HepG2 (cell line): ENCODE measurements around the gene GLB1L. TPM values are rescaled to one million over a fixed set of nuclear protein-coding genes. Genes with fewer than 3 reads are reported as not detected.
A peak's percentile ranks its signal among the peaks of the same experiment; 100 is the strongest.

ENCODE experiments used
- EEA1 ChIP-seq: sonication (generic); formaldehyde crosslinking; IDR thresholded peaks from 2 replicates; pipeline ENCODE4 v1.5.1; 2020; ENCODE audit warnings: mild to moderate bottlenecking, missing genetic modification reagents, borderline replicate concordance
- MXD4 ChIP-seq: IDR thresholded peaks from 2 replicates; pipeline ENCODE4 v1.6.1; 2016; ENCODE audit warnings: mild to moderate bottlenecking, missing biosample characterization, missing genetic modification reagents
- NBN ChIP-seq: fragments of 450-650 bp; conservative IDR thresholded peaks from 2 replicates; pipeline ENCODE4 v1.6.1; 2017
- NFE2L1 ChIP-seq: sonication (generic); formaldehyde crosslinking; IDR thresholded peaks from 2 replicates; pipeline ENCODE4 v1.4.0; 2020; ENCODE audit warnings: missing genetic modification reagents, mild to moderate bottlenecking, borderline replicate concordance
- SIN3A ChIP-seq: IDR thresholded peaks from 2 replicates; pipeline ENCODE4 v1.6.1; 2011; ENCODE audit warnings: low read depth, mild to moderate bottlenecking, control low read depth, low read length, borderline replicate concordance
- SP4 ChIP-seq: sonication (generic); formaldehyde crosslinking; IDR thresholded peaks from 2 replicates; pipeline ENCODE4 v1.8.1; 2023; ENCODE audit warnings: mild to moderate bottlenecking, missing genetic modification reagents
- ZBTB1 ChIP-seq: sonication (generic); formaldehyde crosslinking; IDR thresholded peaks from 2 replicates; pipeline ENCODE4 v1.4.0; 2020; ENCODE audit warnings: missing genetic modification reagents, borderline replicate concordance
- ZBTB20 ChIP-seq: sonication (generic); formaldehyde crosslinking; IDR thresholded peaks from 2 replicates; pipeline ENCODE4 v1.8.1; 2023; ENCODE audit warnings: missing genetic modification reagents, low read depth, mild to moderate bottlenecking, borderline replicate concordance
- ZNF136 ChIP-seq: sonication (generic); formaldehyde crosslinking; IDR thresholded peaks from 2 replicates; pipeline ENCODE4 v1.8.1; 2022; ENCODE audit warnings: low read depth, mild to moderate bottlenecking, moderate library complexity, missing genetic modification reagents
- ZNF337 ChIP-seq: sonication (generic); formaldehyde crosslinking; IDR thresholded peaks from 2 replicates; pipeline ENCODE4 v1.5.1; 2020; ENCODE audit warnings: missing genetic modification reagents, low read depth, mild to moderate bottlenecking, borderline replicate concordance
- ZNF747 ChIP-seq: sonication (generic); formaldehyde crosslinking; IDR thresholded peaks from 2 replicates; pipeline ENCODE4 v1.8.1; 2023; ENCODE audit warnings: missing genetic modification reagents, mild to moderate bottlenecking, borderline replicate concordance
- ZNF879 ChIP-seq: sonication (generic); formaldehyde crosslinking; IDR thresholded peaks from 2 replicates; pipeline ENCODE4 v1.8.1; 2023; ENCODE audit warnings: missing genetic modification reagents
- polyA plus RNA-seq, 8 experiments: library from polyadenylated mRNA; depleted of rRNA in 3 of 8; stranded (reverse) in 7 of 8; unstranded in 1 of 8; fragments of >200 nt; fragmentation: Illumina TruSeq in 4 of 8; extraction: Trizol in 4 of 8; gene quantifications; 2 replicates each; pipeline versions ENCODE4 v1.2.1 to v1.2.3, GENCODE V29; 2011 to 2016; ENCODE audit warnings: low read depth in 4 of 8, missing spikeins in 1 of 8, mixed read lengths in 1 of 8; ENCODE audit not compliant: insufficient read depth in 1 of 8
- total RNA-seq, 5 experiments: library from RNA; depleted of rRNA; stranded (reverse); fragments of >200 nt; fragmentation: Illumina TruSeq; extraction: Trizol; gene quantifications; 2 replicates each; pipeline ENCODE4 v1.2.3, GENCODE V29; 2016; ENCODE audit warnings: low read depth in 1 of 5
- TF ChIP-seq, protein P1 (sequence below): IDR thresholded peaks from 2 replicates; pipeline ENCODE4 v1.6.1; 2018; ENCODE audit warnings: missing genetic modification reagents, mild to moderate bottlenecking, missing compliant biosample characterization
- TF ChIP-seq, protein P2 (sequence below): sonication (generic); formaldehyde crosslinking; IDR thresholded peaks from 2 replicates; pipeline ENCODE4 v1.4.0; 2020; ENCODE audit warnings: low read depth, mild to moderate bottlenecking, missing genetic modification reagents
- TF ChIP-seq, protein P3 (sequence below): IDR thresholded peaks from 2 replicates; pipeline ENCODE4 v1.4.0; 2020; ENCODE audit warnings: mild to moderate bottlenecking, missing genetic modification reagents
- TF ChIP-seq, protein P4 (sequence below): sonication (generic); formaldehyde crosslinking; IDR thresholded peaks from 2 replicates; pipeline ENCODE4 v1.5.1; 2020; ENCODE audit warnings: missing genetic modification reagents, mild to moderate bottlenecking, borderline replicate concordance
- TF ChIP-seq, protein P5 (sequence below): sonication (generic); formaldehyde crosslinking; IDR thresholded peaks from 2 replicates; pipeline ENCODE4 v1.4.0; 2020; ENCODE audit warnings: missing genetic modification reagents, mild to moderate bottlenecking, borderline replicate concordance

Gene GLB1L
- total and polyA plus RNA-seq, 2 of the 13 experiments (the other 11 are each of a cell fraction or from before 2014, with no cell fraction given) = 6.8 to 7.3 TPM

DNA sequence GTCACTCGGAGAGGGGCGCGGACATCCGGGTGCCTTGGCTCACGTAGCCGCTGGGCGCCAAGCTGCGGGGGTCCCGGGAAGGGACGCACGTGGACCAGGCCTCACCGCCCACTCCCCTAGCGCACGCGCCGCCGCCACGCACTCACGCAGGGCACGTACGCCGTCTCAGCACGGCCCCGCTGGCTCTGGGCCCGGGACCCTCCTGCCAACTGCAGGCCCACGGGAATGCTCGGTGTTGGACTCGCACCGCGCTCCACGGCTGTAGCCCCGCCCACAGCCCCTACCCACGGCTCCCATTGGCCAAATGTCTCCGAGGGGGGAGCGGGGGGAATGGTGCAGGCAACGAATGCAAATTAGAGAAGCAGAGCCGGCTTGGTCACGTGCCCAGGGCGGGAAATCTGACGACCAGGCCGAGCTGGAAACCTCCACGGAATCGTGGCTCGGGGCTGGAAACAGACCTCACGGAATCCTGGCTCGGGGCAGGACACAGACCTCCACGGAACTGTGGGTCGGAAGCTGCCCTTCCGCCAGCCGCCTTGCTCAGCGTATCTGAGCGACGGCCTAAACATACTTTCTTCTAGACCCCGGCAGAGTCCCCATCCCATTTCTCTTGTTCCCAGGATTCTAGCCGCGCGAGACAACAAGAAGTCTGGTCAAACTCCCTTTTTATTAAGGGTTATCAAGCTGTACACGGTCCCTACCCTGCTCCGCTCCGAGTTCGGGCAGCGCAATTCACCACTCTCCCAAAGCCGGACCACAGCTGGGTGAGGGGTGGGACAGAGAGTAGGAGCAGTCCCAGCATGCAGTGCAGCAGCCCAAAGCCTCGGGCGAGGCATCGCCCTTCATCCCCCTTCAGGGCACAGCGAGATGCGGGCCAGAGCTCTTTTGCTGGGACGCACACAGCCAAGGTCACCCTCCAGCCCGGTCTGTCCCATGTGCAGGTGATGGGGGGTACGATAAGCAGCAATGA lies 26.2 kb downstream of the GLB1L start, which contains the start of gene ABCB6 (continued):
- TF ChIP-seq, protein P1, sequence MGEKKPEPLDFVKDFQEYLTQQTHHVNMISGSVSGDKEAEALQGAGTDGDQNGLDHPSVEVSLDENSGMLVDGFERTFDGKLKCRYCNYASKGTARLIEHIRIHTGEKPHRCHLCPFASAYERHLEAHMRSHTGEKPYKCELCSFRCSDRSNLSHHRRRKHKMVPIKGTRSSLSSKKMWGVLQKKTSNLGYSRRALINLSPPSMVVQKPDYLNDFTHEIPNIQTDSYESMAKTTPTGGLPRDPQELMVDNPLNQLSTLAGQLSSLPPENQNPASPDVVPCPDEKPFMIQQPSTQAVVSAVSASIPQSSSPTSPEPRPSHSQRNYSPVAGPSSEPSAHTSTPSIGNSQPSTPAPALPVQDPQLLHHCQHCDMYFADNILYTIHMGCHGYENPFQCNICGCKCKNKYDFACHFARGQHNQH (CRISPR knock-in tag) = peak; percentile 94
- TF ChIP-seq, protein P2, sequence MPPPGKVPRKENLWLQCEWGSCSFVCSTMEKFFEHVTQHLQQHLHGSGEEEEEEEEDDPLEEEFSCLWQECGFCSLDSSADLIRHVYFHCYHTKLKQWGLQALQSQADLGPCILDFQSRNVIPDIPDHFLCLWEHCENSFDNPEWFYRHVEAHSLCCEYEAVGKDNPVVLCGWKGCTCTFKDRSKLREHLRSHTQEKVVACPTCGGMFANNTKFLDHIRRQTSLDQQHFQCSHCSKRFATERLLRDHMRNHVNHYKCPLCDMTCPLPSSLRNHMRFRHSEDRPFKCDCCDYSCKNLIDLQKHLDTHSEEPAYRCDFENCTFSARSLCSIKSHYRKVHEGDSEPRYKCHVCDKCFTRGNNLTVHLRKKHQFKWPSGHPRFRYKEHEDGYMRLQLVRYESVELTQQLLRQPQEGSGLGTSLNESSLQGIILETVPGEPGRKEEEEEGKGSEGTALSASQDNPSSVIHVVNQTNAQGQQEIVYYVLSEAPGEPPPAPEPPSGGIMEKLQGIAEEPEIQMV (CRISPR knock-in tag) = peak; percentile 40; the same call in 1 of the 2 replicates
- TF ChIP-seq ZBTB20 (CRISPR knock-in tag) (peak; percentile 92), NFE2L1 (peak; percentile 72), MXD4 (CRISPR knock-in tag) (peak; percentile 96), ZNF337 (CRISPR knock-in tag) (no peak; the same call in 1 of the 2 replicates), SIN3A (peak; percentile 83; the same call in 1 of the 2 replicates), ZNF747 (CRISPR knock-in tag) (peak; percentile 98), ZNF879 (CRISPR knock-in tag) (peak; percentile 89), EEA1 (CRISPR knock-in tag) (peak; percentile 91; the same call in 1 of the 2 replicates), ZBTB1 (CRISPR knock-in tag) (peak; percentile 76), ZNF136 (peak; percentile 95), SP4 (CRISPR knock-in tag) (peak; percentile 98), NBN (no peak)
- TF ChIP-seq, protein P3, sequence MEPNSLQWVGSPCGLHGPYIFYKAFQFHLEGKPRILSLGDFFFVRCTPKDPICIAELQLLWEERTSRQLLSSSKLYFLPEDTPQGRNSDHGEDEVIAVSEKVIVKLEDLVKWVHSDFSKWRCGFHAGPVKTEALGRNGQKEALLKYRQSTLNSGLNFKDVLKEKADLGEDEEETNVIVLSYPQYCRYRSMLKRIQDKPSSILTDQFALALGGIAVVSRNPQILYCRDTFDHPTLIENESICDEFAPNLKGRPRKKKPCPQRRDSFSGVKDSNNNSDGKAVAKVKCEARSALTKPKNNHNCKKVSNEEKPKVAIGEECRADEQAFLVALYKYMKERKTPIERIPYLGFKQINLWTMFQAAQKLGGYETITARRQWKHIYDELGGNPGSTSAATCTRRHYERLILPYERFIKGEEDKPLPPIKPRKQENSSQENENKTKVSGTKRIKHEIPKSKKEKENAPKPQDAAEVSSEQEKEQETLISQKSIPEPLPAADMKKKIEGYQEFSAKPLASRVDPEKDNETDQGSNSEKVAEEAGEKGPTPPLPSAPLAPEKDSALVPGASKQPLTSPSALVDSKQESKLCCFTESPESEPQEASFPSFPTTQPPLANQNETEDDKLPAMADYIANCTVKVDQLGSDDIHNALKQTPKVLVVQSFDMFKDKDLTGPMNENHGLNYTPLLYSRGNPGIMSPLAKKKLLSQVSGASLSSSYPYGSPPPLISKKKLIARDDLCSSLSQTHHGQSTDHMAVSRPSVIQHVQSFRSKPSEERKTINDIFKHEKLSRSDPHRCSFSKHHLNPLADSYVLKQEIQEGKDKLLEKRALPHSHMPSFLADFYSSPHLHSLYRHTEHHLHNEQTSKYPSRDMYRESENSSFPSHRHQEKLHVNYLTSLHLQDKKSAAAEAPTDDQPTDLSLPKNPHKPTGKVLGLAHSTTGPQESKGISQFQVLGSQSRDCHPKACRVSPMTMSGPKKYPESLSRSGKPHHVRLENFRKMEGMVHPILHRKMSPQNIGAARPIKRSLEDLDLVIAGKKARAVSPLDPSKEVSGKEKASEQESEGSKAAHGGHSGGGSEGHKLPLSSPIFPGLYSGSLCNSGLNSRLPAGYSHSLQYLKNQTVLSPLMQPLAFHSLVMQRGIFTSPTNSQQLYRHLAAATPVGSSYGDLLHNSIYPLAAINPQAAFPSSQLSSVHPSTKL = peak; percentile 85
- TF ChIP-seq, protein P4, sequence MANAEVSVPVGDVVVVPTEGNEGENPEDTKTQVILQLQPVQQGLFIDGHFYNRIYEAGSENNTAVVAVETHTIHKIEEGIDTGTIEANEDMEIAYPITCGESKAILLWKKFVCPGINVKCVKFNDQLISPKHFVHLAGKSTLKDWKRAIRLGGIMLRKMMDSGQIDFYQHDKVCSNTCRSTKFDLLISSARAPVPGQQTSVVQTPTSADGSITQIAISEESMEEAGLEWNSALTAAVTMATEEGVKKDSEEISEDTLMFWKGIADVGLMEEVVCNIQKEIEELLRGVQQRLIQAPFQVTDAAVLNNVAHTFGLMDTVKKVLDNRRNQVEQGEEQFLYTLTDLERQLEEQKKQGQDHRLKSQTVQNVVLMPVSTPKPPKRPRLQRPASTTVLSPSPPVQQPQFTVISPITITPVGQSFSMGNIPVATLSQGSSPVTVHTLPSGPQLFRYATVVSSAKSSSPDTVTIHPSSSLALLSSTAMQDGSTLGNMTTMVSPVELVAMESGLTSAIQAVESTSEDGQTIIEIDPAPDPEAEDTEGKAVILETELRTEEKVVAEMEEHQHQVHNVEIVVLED (CRISPR knock-in tag) = peak; percentile 96
- TF ChIP-seq, protein P5, sequence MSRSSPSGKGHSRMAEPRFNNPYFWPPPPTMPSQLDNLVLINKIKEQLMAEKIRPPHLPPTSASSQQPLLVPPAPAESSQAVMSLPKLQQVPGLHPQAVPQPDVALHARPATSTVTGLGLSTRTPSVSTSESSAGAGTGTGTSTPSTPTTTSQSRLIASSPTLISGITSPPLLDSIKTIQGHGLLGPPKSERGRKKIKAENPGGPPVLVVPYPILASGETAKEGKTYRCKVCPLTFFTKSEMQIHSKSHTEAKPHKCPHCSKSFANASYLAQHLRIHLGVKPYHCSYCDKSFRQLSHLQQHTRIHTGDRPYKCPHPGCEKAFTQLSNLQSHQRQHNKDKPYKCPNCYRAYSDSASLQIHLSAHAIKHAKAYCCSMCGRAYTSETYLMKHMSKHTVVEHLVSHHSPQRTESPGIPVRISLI = peak; percentile 53; the same call in 1 of the 2 replicates
